GM23338 (cell line): ENCODE data around the gene CASTOR1. TPM values are rescaled to one million over a fixed set of nuclear protein-coding genes. Genes with fewer than 3 reads are reported as not detected.

ENCODE experiments used
- ATAC-seq: fragments of 200-7000 bp; cut with Tn5 transposase; 3 replicates; pipeline ENCODE4 v1.9.1; 2020
- DNase-seq: peaks from one replicate; pipeline ENCODE4 v3.0.0-alpha.2; 2015; ENCODE audit warnings: low spot score
- H2AFZ ChIP-seq: fragments of 200-600 bp; sonication (generic); 2 replicates; pipeline ENCODE4 v1.8.0; 2016; ENCODE audit warnings: antibody characterized with exemption, mild to moderate bottlenecking, moderate library complexity
- H3F3A ChIP-seq: fragments of 200-600 bp; sonication (generic); replicated peaks from 2 replicates; pipeline ENCODE4 v1.8.0; 2017; ENCODE audit warnings: antibody characterized with exemption, mixed run types, low read depth
- H3K27ac ChIP-seq: fragments of 200-600 bp; sonication (generic); 2 replicates; pipeline ENCODE4 v1.6.1; 2016; ENCODE audit warnings: low read depth
- H3K27me3 ChIP-seq: fragments of 200-600 bp; sonication (generic); 2 replicates; pipeline ENCODE4 v1.8.0; 2016; ENCODE audit warnings: mild to moderate bottlenecking, mixed run types, moderate library complexity; ENCODE audit not compliant: insufficient read depth
- H3K36me3 ChIP-seq: fragments of 200-600 bp; sonication (generic); 2 replicates; pipeline ENCODE4 v1.8.0; 2016; ENCODE audit warnings: mild to moderate bottlenecking; ENCODE audit not compliant: insufficient read depth
- H3K4me1 ChIP-seq: fragments of 200-600 bp; sonication (generic); 2 replicates; pipeline ENCODE4 v1.8.0; 2016; ENCODE audit warnings: mild to moderate bottlenecking, moderate library complexity; ENCODE audit not compliant: insufficient read depth
- H3K4me2 ChIP-seq: fragments of 200-600 bp; sonication (generic); 2 replicates; pipeline ENCODE4 v1.7.1; 2017; ENCODE audit warnings: mixed run types
- H3K4me3 ChIP-seq: fragments of 200-600 bp; sonication (generic); 2 replicates; pipeline ENCODE4 v1.6.1; 2016; ENCODE audit warnings: mixed run types
- H3K79me2 ChIP-seq: fragments of 200-600 bp; sonication (generic); replicated peaks from 2 replicates; pipeline ENCODE4 v1.8.0; 2017; ENCODE audit warnings: mild to moderate bottlenecking; ENCODE audit not compliant: insufficient read depth
- H3K9me2 ChIP-seq: fragments of 200-600 bp; sonication (generic); 2 replicates; pipeline ENCODE4 v1.8.0; 2017; ENCODE audit not compliant: insufficient read depth
- H4K20me1 ChIP-seq: fragments of 200-600 bp; sonication (generic); replicated peaks from 2 replicates; pipeline ENCODE4 v1.8.0; 2017; ENCODE audit warnings: mild to moderate bottlenecking; ENCODE audit not compliant: insufficient read depth
- H3K27ac Mint-ChIP-seq: 2 replicates; pipeline ENCODE4 v1.8.0; 2020; ENCODE audit warnings: inconsistent platforms, mild to moderate bottlenecking, moderate library complexity, mixed read lengths
- H3K27me3 Mint-ChIP-seq: 3 replicates; pipeline ENCODE4 v1.8.0; 2022; ENCODE audit warnings: low read depth, mild to moderate bottlenecking, moderate library complexity, mixed read lengths, inconsistent platforms; ENCODE audit not compliant: insufficient read depth, poor library complexity
- H3K36me3 Mint-ChIP-seq: 3 replicates; pipeline ENCODE4 v1.8.0; 2021; ENCODE audit warnings: low read depth, mild to moderate bottlenecking, inconsistent platforms, moderate library complexity, mixed read lengths
- H3K4me1 Mint-ChIP-seq: 3 replicates; pipeline ENCODE4 v1.8.0; 2020; ENCODE audit warnings: mild to moderate bottlenecking, inconsistent platforms, mixed read lengths
- H3K4me3 Mint-ChIP-seq: 3 replicates; pipeline ENCODE4 v1.8.0; 2021; ENCODE audit warnings: moderate library complexity, mild to moderate bottlenecking, inconsistent platforms, mixed read lengths
- H3K9me3 Mint-ChIP-seq: 3 replicates; pipeline ENCODE4 v1.8.0; 2020; ENCODE audit warnings: moderate library complexity, mild to moderate bottlenecking, inconsistent platforms, mixed read lengths
- CREB1 ChIP-seq: fragments of 250-450 bp; sonication (Bioruptor Pico); IDR thresholded peaks from 2 replicates; pipeline ENCODE4 v1.5.0; 2020; ENCODE audit warnings: low read depth, mild to moderate bottlenecking, moderate library complexity
- EZH2 ChIP-seq: fragments of 200-600 bp; sonication (generic); IDR thresholded peaks from one replicate; pipeline ENCODE4 v1.8.0; 2017; ENCODE audit warnings: antibody characterized with exemption, mild to moderate bottlenecking, low read depth; ENCODE audit not compliant: unreplicated experiment
- EZH2phosphoT487 ChIP-seq: fragments of 200-600 bp; sonication (generic); IDR thresholded peaks from one replicate; pipeline ENCODE4 v1.8.1; 2018; ENCODE audit warnings: antibody characterized with exemption; ENCODE audit not compliant: unreplicated experiment
- JUNB ChIP-seq: IDR thresholded peaks from one replicate; pipeline ENCODE4 v1.6.1; 2016; ENCODE audit warnings: antibody characterized with exemption; ENCODE audit not compliant: unreplicated experiment
- NANOG ChIP-seq: IDR thresholded peaks from 2 replicates; pipeline ENCODE4 v1.6.1; 2016; ENCODE audit warnings: antibody characterized with exemption, borderline replicate concordance
- POLR2AphosphoS5 ChIP-seq: IDR thresholded peaks from 2 replicates; pipeline ENCODE4 v1.6.1; 2016; ENCODE audit warnings: antibody characterized with exemption, low read depth
- STAT1 ChIP-seq: IDR thresholded peaks from one replicate; pipeline ENCODE4 v1.6.1; 2016; ENCODE audit warnings: antibody characterized with exemption; ENCODE audit not compliant: unreplicated experiment
- ZNF331 ChIP-seq: fragments of 250-450 bp; sonication (Bioruptor Pico); IDR thresholded peaks from 2 replicates; pipeline ENCODE4 v1.5.0; 2020; ENCODE audit warnings: low read depth, mild to moderate bottlenecking, moderate library complexity
- polyA plus RNA-seq: library from polyadenylated mRNA; unstranded; fragments of >200 nt; fragmentation: Nextera tagmentation; extraction: Ambion mirVana; gene quantifications from 2 replicates; pipeline ENCODE4 v1.2.1, GENCODE V29; 2016
- total RNA-seq: library from RNA; depleted of rRNA; stranded (reverse); fragments of >200 nt; shearing (Covaris generic); gene quantifications from 2 replicates; pipeline ENCODE4 v1.2.3, GENCODE V29; 2014
- TF ChIP-seq, protein P1 (sequence below), 2 experiments: fragments of 200-600 bp in 1 of 2; sonication (generic) in 1 of 2; conservative IDR thresholded peaks; 2 replicates each; pipeline versions ENCODE4 v1.5.1 to v1.6.1; 2016 to 2017; ENCODE audit warnings: antibody characterized with exemption in 2 of 2, low read depth in 2 of 2, mild to moderate bottlenecking in 2 of 2, moderate library complexity in 1 of 2
- TF ChIP-seq, protein P2 (sequence below): fragments of 250-450 bp; sonication (Bioruptor Pico); IDR thresholded peaks from 2 replicates; pipeline ENCODE4 v1.5.0; 2020; ENCODE audit warnings: mild to moderate bottlenecking, moderate library complexity
- TF ChIP-seq, protein P3 (sequence below): IDR thresholded peaks from 2 replicates; pipeline ENCODE4 v1.6.1; 2016; ENCODE audit warnings: antibody characterized with exemption

The CASTOR1 gene
- total and polyA plus RNA-seq, 2 experiments from 2014 or later = 11.3 to 23.2 TPM

DNA sequence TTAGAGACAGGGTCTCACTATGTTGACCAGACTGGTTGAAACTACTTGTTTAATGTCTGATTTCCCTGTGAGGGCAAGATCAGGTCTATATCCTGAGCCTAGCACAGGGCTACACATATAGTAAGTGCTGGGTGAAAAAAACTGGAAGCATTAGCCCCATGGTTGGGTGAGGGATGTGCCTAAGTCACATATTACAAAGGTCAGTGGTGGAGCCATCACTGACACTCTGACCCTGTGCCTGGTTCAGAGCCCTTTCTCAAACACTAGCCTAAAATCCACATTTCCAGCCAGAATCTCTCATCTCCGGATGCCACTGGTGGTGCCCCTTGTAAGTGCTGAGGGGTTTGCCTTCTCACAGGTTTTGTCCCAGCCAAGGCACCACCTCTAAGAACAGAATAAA lies 28.5 kb upstream of the CASTOR1 start:
- H3K4me3 Mint-ChIP-seq = no peak overlapping the region
- Histone ChIP-seq H2AFZ (no peak overlapping the region), H3K4me3 (no peak overlapping the region), H3K4me2 (no peak overlapping the region), H3K27ac (no peak overlapping the region), H3K79me2 (no peaks in the 10 kb centered on the region), H3K27me3 (no peaks in the 10 kb centered on the region), H3F3A (no peaks in the 10 kb centered on the region), H3K36me3 (no peaks in the 10 kb centered on the region), H3K9me2 (no peaks in the 10 kb centered on the region), H4K20me1 (no peaks in the 10 kb centered on the region), H3K4me1 (no peaks in the 10 kb centered on the region)
- ATAC-seq (no peak), DNase-seq (no peak)
- no peaks in the 10 kb centered on the region for H3K9me3 Mint-ChIP-seq
- no peak for TF ChIP-seq JUNB
- TF ChIP-seq EZH2 = no peak
- H3K36me3 Mint-ChIP-seq = no peaks in the 10 kb centered on the region
- no peak overlapping the region for H3K27ac Mint-ChIP-seq
- peaks cover 3% of the 10 kb centered on the region for H3K27me3 Mint-ChIP-seq
- no peaks in the 10 kb centered on the region; the same call in 1 of the 3 replicates for H3K4me1 Mint-ChIP-seq

DNA sequence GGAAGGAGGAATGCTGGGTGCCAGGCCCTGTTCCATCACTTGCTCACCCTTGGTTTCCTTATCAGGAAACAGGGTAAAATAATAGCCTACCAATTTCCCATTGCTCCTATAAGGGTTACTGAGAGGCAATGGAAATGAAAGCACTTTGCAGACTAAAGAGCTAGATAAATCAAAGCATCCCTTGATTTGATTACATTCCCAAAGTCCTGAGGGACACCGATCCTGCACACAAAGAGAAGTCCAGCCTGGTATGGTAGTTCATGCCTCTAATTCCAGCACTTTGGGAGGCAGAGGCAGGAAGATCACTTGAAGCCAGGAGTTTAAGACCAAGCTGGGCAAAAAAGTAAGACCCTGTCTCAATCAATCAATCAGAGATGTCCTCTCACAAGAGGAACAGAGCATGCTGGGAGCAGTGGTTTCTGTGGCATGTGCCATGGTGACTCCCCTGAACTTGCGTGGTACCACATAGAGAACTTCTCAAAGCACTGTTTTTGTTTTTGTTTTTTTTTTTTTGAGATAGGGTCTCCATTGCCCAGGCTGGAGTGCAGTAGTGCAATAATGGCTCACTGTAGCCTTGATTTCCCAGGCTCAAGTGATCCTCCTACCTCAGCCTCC lies 26.8 kb upstream of the CASTOR1 start:
- Histone ChIP-seq H3F3A (no peaks in the 10 kb centered on the region), H3K36me3 (no peaks in the 10 kb centered on the region), H3K27me3 (no peaks in the 10 kb centered on the region), H4K20me1 (peaks cover 3% of the 10 kb centered on the region; the same call in 1 of the 2 replicates), H3K4me2 (no peak overlapping the region), H3K9me2 (no peaks in the 10 kb centered on the region), H3K79me2 (no peaks in the 10 kb centered on the region), H3K27ac (no peak overlapping the region), H2AFZ (no peak overlapping the region), H3K4me1 (peaks cover under 1% of the 10 kb centered on the region; the same call in 1 of the 2 replicates), H3K4me3 (no peak overlapping the region)
- Mint-ChIP-seq H3K27me3 (peaks cover 3% of the 10 kb centered on the region), H3K36me3 (no peaks in the 10 kb centered on the region), H3K9me3 (no peaks in the 10 kb centered on the region), H3K27ac (no peak overlapping the region), H3K4me3 (no peak overlapping the region), H3K4me1 (peaks cover 4% of the 10 kb centered on the region)
- no peak for DNase-seq
- no peak for ATAC-seq
- TF ChIP-seq, protein P1, sequence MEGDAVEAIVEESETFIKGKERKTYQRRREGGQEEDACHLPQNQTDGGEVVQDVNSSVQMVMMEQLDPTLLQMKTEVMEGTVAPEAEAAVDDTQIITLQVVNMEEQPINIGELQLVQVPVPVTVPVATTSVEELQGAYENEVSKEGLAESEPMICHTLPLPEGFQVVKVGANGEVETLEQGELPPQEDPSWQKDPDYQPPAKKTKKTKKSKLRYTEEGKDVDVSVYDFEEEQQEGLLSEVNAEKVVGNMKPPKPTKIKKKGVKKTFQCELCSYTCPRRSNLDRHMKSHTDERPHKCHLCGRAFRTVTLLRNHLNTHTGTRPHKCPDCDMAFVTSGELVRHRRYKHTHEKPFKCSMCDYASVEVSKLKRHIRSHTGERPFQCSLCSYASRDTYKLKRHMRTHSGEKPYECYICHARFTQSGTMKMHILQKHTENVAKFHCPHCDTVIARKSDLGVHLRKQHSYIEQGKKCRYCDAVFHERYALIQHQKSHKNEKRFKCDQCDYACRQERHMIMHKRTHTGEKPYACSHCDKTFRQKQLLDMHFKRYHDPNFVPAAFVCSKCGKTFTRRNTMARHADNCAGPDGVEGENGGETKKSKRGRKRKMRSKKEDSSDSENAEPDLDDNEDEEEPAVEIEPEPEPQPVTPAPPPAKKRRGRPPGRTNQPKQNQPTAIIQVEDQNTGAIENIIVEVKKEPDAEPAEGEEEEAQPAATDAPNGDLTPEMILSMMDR (conservative IDR thresholded peaks at IDR 0.05; ENCODE audit: low read depth in 2 of 2) = no peak
- TF ChIP-seq EZH2phosphoT487 (no peak), ZNF331 (CRISPR knock-in tag) (no peak), EZH2 (no peak), STAT1 (no peak), POLR2AphosphoS5 (no peak), JUNB (no peak), NANOG (no peak), CREB1 (CRISPR knock-in tag) (no peak)
- TF ChIP-seq, protein P2, sequence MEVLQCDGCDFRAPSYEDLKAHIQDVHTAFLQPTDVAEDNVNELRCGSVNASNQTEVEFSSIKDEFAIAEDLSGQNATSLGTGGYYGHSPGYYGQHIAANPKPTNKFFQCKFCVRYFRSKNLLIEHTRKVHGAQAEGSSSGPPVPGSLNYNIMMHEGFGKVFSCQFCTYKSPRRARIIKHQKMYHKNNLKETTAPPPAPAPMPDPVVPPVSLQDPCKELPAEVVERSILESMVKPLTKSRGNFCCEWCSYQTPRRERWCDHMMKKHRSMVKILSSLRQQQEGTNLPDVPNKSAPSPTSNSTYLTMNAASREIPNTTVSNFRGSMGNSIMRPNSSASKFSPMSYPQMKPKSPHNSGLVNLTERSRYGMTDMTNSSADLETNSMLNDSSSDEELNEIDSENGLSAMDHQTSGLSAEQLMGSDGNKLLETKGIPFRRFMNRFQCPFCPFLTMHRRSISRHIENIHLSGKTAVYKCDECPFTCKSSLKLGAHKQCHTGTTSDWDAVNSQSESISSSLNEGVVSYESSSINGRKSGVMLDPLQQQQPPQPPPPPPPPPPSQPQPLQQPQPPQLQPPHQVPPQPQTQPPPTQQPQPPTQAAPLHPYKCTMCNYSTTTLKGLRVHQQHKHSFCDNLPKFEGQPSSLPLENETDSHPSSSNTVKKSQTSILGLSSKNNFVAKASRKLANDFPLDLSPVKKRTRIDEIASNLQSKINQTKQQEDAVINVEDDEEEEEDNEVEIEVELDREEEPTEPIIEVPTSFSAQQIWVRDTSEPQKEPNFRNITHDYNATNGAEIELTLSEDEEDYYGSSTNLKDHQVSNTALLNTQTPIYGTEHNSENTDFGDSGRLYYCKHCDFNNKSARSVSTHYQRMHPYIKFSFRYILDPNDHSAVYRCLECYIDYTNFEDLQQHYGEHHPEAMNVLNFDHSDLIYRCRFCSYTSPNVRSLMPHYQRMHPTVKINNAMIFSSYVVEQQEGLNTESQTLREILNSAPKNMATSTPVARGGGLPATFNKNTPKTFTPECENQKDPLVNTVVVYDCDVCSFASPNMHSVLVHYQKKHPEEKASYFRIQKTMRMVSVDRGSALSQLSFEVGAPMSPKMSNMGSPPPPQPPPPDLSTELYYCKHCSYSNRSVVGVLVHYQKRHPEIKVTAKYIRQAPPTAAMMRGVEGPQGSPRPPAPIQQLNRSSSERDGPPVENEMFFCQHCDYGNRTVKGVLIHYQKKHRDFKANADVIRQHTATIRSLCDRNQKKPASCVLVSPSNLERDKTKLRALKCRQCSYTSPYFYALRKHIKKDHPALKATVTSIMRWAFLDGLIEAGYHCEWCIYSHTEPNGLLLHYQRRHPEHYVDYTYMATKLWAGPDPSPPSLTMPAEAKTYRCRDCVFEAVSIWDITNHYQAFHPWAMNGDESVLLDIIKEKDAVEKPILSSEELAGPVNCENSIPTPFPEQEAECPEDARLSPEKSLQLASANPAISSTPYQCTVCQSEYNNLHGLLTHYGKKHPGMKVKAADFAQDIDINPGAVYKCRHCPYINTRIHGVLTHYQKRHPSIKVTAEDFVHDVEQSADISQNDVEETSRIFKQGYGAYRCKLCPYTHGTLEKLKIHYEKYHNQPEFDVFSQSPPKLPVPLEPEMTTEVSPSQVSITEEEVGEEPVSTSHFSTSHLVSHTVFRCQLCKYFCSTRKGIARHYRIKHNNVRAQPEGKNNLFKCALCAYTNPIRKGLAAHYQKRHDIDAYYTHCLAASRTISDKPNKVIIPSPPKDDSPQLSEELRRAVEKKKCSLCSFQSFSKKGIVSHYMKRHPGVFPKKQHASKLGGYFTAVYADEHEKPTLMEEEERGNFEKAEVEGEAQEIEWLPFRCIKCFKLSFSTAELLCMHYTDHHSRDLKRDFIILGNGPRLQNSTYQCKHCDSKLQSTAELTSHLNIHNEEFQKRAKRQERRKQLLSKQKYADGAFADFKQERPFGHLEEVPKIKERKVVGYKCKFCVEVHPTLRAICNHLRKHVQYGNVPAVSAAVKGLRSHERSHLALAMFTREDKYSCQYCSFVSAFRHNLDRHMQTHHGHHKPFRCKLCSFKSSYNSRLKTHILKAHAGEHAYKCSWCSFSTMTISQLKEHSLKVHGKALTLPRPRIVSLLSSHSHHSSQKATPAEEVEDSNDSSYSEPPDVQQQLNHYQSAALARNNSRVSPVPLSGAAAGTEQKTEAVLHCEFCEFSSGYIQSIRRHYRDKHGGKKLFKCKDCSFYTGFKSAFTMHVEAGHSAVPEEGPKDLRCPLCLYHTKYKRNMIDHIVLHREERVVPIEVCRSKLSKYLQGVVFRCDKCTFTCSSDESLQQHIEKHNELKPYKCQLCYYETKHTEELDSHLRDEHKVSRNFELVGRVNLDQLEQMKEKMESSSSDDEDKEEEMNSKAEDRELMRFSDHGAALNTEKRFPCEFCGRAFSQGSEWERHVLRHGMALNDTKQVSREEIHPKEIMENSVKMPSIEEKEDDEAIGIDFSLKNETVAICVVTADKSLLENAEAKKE = no peak
- TF ChIP-seq, protein P3, sequence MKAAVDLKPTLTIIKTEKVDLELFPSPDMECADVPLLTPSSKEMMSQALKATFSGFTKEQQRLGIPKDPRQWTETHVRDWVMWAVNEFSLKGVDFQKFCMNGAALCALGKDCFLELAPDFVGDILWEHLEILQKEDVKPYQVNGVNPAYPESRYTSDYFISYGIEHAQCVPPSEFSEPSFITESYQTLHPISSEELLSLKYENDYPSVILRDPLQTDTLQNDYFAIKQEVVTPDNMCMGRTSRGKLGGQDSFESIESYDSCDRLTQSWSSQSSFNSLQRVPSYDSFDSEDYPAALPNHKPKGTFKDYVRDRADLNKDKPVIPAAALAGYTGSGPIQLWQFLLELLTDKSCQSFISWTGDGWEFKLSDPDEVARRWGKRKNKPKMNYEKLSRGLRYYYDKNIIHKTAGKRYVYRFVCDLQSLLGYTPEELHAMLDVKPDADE = no peak
